Measurements from ENCODE around the gene PHYHIPL. TPM values are rescaled to one million over a fixed set of nuclear protein-coding genes. Genes with fewer than 3 reads are reported as not detected.

PHYHIPL gene
- total and polyA plus RNA-seq, 4 donors: 1.3 to 3.0 (median 2.0) TPM

DNA sequence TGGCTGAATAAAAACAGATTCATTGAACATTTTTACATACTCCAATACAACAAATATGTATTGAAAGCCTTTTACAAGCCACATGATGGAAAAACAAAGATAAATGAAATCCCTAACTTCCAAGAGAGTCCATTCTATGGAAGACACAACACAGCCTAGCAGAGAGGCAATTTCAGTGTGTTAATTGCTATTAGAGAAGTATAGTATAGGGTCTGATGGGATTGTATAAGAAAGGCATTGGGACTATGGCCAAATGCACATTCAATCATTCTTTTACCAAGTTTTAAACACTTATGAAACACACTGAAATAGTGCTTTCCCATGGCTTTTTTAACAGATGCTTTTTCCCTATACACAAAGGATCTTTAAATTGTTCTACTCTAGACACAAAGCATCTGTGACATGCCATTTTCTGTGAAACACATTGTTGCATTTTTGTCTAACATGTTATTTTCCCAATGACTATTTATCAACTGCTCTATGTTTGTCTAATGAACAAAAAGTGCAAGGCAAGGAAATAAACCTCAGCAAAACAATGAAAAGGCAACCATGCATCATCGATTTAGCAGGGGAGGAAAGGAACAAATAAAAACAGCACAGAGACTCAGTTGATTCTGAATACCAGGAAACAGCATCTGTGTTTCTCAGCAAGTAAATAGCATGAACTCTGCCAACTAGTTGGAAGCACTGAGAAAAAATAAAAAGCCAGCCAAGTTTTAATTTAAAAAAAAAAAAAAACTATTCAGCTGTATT lies 42.4 kb upstream of the PHYHIPL start:
- H3K4me3 ChIP-seq (ENCODE audit: low read depth in 1 of 3, low read length in 3 of 3): no peak overlapping the region
- H3K9ac ChIP-seq (ENCODE audit: low read depth in 1 of 2, low read length in 2 of 2): no peak overlapping the region
- no peaks in the 10 kb centered on the region for H3K27me3 ChIP-seq (ENCODE audit: control insufficient read depth in 4 of 4, insufficient read depth in 4 of 4, low read length in 3 of 4)
- WGBS: 10% methylated on average over 1 of the region's 1 CpG
- no peaks in the 10 kb centered on the region for H3K36me3 ChIP-seq (ENCODE audit: control insufficient read depth in 4 of 4, insufficient read depth in 3 of 4, low read depth in 1 of 4, low read length in 3 of 4)
- no peaks in the 10 kb centered on the region for H3K9me3 ChIP-seq (ENCODE audit: control insufficient read depth in 4 of 4, low read length in 3 of 4)
- TF ChIP-seq GABPA (IDR thresholded peaks at IDR 0.05 in 1 of 2, conservative IDR thresholded peaks at IDR 0.05 in 1 of 2): no peak
- no peak for TF ChIP-seq HNF4A (conservative IDR thresholded peaks at IDR 0.05)
- TF ChIP-seq, protein P1, sequence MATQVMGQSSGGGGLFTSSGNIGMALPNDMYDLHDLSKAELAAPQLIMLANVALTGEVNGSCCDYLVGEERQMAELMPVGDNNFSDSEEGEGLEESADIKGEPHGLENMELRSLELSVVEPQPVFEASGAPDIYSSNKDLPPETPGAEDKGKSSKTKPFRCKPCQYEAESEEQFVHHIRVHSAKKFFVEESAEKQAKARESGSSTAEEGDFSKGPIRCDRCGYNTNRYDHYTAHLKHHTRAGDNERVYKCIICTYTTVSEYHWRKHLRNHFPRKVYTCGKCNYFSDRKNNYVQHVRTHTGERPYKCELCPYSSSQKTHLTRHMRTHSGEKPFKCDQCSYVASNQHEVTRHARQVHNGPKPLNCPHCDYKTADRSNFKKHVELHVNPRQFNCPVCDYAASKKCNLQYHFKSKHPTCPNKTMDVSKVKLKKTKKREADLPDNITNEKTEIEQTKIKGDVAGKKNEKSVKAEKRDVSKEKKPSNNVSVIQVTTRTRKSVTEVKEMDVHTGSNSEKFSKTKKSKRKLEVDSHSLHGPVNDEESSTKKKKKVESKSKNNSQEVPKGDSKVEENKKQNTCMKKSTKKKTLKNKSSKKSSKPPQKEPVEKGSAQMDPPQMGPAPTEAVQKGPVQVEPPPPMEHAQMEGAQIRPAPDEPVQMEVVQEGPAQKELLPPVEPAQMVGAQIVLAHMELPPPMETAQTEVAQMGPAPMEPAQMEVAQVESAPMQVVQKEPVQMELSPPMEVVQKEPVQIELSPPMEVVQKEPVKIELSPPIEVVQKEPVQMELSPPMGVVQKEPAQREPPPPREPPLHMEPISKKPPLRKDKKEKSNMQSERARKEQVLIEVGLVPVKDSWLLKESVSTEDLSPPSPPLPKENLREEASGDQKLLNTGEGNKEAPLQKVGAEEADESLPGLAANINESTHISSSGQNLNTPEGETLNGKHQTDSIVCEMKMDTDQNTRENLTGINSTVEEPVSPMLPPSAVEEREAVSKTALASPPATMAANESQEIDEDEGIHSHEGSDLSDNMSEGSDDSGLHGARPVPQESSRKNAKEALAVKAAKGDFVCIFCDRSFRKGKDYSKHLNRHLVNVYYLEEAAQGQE (IDR thresholded peaks at IDR 0.05): no peak
- peak; percentile 21 for TF ChIP-seq FOXA2 (IDR thresholded peaks at IDR 0.05)
- TF ChIP-seq EGR1 (IDR thresholded peaks at IDR 0.05; ENCODE audit: low read depth in 2 of 2): no peak
- TF ChIP-seq TAF1 (conservative IDR thresholded peaks at IDR 0.05): no peak
- no peak overlapping the region for H3K27ac ChIP-seq (ENCODE audit: low read depth in 1 of 2, low read length in 2 of 2)
- no peak for DNase-seq (ENCODE audit: low spot score)
- H3K4me1 ChIP-seq (ENCODE audit: control insufficient read depth in 4 of 4, insufficient read depth in 4 of 4, low read length in 3 of 4): peaks cover 2 to 11% (median 4%) of the 10 kb centered on the region in 4 donors

DNA sequence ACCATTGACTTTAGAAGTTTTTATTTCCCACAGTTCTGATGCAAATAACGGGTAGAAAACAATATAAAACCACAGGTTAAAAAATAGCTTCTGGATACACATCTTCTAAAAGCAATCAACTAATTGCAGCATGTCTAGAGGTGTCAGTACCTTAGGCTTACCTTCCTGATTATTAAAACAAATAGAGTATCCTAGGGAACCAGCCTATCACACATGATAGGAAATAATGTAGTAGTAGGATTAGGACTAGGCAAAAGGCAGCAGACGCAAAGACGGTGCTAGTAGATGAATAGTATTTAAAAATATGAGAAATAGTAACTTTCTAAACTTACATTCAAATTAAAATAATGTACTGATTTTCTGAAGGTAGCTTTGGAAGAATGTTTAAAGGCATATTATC lies 41.7 kb upstream of the PHYHIPL start:
- TF ChIP-seq, protein P2, sequence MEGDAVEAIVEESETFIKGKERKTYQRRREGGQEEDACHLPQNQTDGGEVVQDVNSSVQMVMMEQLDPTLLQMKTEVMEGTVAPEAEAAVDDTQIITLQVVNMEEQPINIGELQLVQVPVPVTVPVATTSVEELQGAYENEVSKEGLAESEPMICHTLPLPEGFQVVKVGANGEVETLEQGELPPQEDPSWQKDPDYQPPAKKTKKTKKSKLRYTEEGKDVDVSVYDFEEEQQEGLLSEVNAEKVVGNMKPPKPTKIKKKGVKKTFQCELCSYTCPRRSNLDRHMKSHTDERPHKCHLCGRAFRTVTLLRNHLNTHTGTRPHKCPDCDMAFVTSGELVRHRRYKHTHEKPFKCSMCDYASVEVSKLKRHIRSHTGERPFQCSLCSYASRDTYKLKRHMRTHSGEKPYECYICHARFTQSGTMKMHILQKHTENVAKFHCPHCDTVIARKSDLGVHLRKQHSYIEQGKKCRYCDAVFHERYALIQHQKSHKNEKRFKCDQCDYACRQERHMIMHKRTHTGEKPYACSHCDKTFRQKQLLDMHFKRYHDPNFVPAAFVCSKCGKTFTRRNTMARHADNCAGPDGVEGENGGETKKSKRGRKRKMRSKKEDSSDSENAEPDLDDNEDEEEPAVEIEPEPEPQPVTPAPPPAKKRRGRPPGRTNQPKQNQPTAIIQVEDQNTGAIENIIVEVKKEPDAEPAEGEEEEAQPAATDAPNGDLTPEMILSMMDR (IDR thresholded peaks at IDR 0.05; ENCODE audit: low read depth, low read length, missing input control): no peak
- TF ChIP-seq, protein P3, sequence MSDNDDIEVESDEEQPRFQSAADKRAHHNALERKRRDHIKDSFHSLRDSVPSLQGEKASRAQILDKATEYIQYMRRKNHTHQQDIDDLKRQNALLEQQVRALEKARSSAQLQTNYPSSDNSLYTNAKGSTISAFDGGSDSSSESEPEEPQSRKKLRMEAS (IDR thresholded peaks at IDR 0.05): no peak
- TF ChIP-seq HNF4G (IDR thresholded peaks at IDR 0.05) (no peak), RXRA (IDR thresholded peaks at IDR 0.05) (no peak), SP1 (IDR thresholded peaks at IDR 0.05) (no peak)
- TF ChIP-seq, protein P4, sequence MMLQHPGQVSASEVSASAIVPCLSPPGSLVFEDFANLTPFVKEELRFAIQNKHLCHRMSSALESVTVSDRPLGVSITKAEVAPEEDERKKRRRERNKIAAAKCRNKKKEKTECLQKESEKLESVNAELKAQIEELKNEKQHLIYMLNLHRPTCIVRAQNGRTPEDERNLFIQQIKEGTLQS (IDR thresholded peaks at IDR 0.05): no peak
- H3K4me1 ChIP-seq (ENCODE audit: control insufficient read depth in 4 of 4, insufficient read depth in 4 of 4, low read length in 3 of 4): peaks cover 2 to 11% (median 4%) of the 10 kb centered on the region in 4 donors
- no peak overlapping the region for H3K4me3 ChIP-seq (ENCODE audit: low read depth in 1 of 3, low read length in 3 of 3)
- H3K27me3 ChIP-seq (ENCODE audit: control insufficient read depth in 4 of 4, insufficient read depth in 4 of 4, low read length in 3 of 4): no peaks in the 10 kb centered on the region
- DNase-seq (ENCODE audit: low spot score): no peak
- H3K9ac ChIP-seq (ENCODE audit: low read depth in 1 of 2, low read length in 2 of 2): no peak overlapping the region
- H3K27ac ChIP-seq (ENCODE audit: low read depth in 1 of 2, low read length in 2 of 2): no peak overlapping the region
- WGBS: 94% methylated on average over 3 of the region's 3 CpGs
- H3K9me3 ChIP-seq (ENCODE audit: control insufficient read depth in 4 of 4, low read length in 3 of 4): no peaks in the 10 kb centered on the region
- H3K36me3 ChIP-seq (ENCODE audit: control insufficient read depth in 4 of 4, insufficient read depth in 3 of 4, low read depth in 1 of 4, low read length in 3 of 4): no peaks in the 10 kb centered on the region
